Small intestine (tissue), 7 donors: Measurements from ENCODE around the gene MAN1C1. TPM values are rescaled to one million over a fixed set of nuclear protein-coding genes. Genes with fewer than 3 reads are reported as not detected.

Experiments
- DNase-seq, 2 donors: peaks; one replicate each; pipeline versions ENCODE4 v3.0.0 to v3.0.0-alpha.2; 2013
- FAIRE-seq: peaks from 2 replicates; lab custom pipeline; 2012; peaks lifted over from hg19 to GRCh38; lab: Jason Lieb, UNC
- H3K27ac ChIP-seq, 3 donors: one replicate each; pipeline ENCODE4 v1.5.1; 2013; ENCODE audit warnings: low read length in 2 of 3, mild to moderate bottlenecking in 2 of 3, control low read depth in 1 of 3, inconsistent platforms in 1 of 3, low read depth in 1 of 3, moderate library complexity in 1 of 3
- H3K27me3 ChIP-seq, 3 donors: one replicate each; pipeline ENCODE4 v1.6.1; 2013; ENCODE audit warnings: low read length in 3 of 3, inconsistent platforms in 1 of 3; ENCODE audit not compliant: control insufficient read depth in 3 of 3, insufficient read depth in 3 of 3
- H3K36me3 ChIP-seq, 3 donors: one replicate each; pipeline ENCODE4 v1.6.1; 2013; ENCODE audit warnings: low read length in 3 of 3, inconsistent platforms in 1 of 3, low read depth in 1 of 3, mild to moderate bottlenecking in 1 of 3, moderate library complexity in 1 of 3; ENCODE audit not compliant: control insufficient read depth in 3 of 3, insufficient read depth in 2 of 3
- H3K4me1 ChIP-seq, 3 donors: one replicate each; pipeline ENCODE4 v1.6.1; 2013; ENCODE audit warnings: low read length in 2 of 3, inconsistent platforms in 1 of 3, low read depth in 1 of 3, mild to moderate bottlenecking in 1 of 3, moderate library complexity in 1 of 3; ENCODE audit not compliant: control insufficient read depth in 3 of 3, insufficient read depth in 2 of 3
- H3K4me3 ChIP-seq, 3 donors: one replicate each; pipeline ENCODE4 v1.5.1; 2013; ENCODE audit warnings: low read length in 3 of 3, control low read depth in 1 of 3, inconsistent platforms in 1 of 3, low read depth in 1 of 3, mild to moderate bottlenecking in 1 of 3, moderate library complexity in 1 of 3
- H3K9me3 ChIP-seq, 2 donors: one replicate each; pipeline ENCODE4 v1.6.1; 2013; ENCODE audit warnings: low read depth in 1 of 2, low read length in 1 of 2; ENCODE audit not compliant: control insufficient read depth in 2 of 2, insufficient read depth in 1 of 2
- WGBS, 3 donors: extraction: QIAGEN DNeasy Blood & Tissue Kit; methylation state at CpG; one replicate each; pipeline ENCODE4 v1.1.7; 2013; 5-methylcytosine and 5-hydroxymethylcytosine counted together
- polyA plus RNA-seq, 4 donors: library from polyadenylated mRNA; stranded (reverse) in 3 of 4; unstranded in 1 of 4; fragments of 200-250 nt in 3 of 4; fragments of 120-200 nt in 1 of 4; gene quantifications; one replicate each; pipeline versions ENCODE4 v1.2.1 to v1.2.3, GENCODE V29; 2013
- donor health status: healthy with polysubstance abuse.
- donor health status: control.
- donor health status: control.
- donor health status: Bipolar disorder and iron deficiency.
- donor health status: healthy.

The MAN1C1 gene
- polyA plus RNA-seq, 4 donors: 0.67 to 12.1 (median 3.4) TPM

DNA sequence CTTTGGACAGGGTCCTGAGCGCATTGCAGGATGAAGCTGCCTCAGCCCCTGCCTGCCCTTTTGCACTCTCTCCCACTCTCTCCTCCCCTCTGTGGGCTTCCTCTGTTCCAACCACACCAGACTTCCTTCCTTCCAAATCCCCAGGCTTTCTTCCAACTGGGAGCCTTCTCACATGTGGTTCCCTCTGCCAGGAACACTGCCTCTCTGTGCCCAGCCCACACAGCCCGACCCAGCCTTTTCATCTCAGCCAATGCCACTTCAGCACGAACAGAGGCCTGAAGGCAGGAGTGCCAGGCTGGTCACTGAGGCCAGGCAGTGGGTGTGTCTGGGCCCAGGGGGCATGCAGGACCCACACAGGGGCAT, 189.3 kb downstream of the MAN1C1 start:
- Histone ChIP-seq H3K4me3 (no peak overlapping the region), H3K9me3 (no peaks in the 10 kb centered on the region), H3K27me3 (no peaks in the 10 kb centered on the region), H3K27ac (peak overlapping the region in 1 of 3 donors; percentile 5), H3K4me1 (peaks cover 1 to 13% (median 3%) of the 10 kb centered on the region in 3 donors), H3K36me3 (peaks cover 0 to 75% (median 2%) of the 10 kb centered on the region in 3 donors)
- DNase-seq (no peak), FAIRE-seq (no peak)
- 58 to 66% (median 64%) methylated on average over 3 of the region's 3 CpGs for WGBS, 3 donors

DNA sequence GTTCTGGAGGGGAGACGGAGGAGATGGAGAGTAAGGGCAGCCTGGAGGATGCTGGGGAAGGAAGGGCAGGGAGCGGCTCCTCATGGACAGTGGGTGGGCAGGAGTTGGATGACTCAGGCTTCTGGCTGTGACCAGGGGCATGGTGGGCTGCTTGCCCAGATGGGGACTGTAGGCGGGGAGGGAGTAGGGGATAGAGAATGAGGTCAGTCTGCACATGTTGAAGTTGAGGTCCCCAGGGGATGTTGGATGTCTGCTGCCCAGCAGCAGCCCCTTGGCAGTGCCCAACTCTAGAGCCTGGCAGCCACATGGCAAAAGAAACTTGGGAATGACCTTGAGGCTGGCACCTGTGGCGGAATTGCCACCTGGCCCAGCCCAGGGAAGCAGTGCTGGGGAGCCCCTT, 189.8 kb downstream of the MAN1C1 start:
- DNase-seq: no peak
- FAIRE-seq: no peak
- peaks cover 0 to 81% (median 2%) of the 10 kb centered on the region in 3 donors for H3K36me3 ChIP-seq
- no peaks in the 10 kb centered on the region for H3K27me3 ChIP-seq
- H3K9me3 ChIP-seq: no peaks in the 10 kb centered on the region
- peaks cover 0 to 10% (median 0%) of the 10 kb centered on the region in 3 donors for H3K4me1 ChIP-seq
- no peak overlapping the region for H3K27ac ChIP-seq
- H3K4me3 ChIP-seq: no peak overlapping the region
- 76 to 89% (median 89%) methylated on average over 3 to 4 of the region's 4 CpGs for WGBS, 3 donors

DNA sequence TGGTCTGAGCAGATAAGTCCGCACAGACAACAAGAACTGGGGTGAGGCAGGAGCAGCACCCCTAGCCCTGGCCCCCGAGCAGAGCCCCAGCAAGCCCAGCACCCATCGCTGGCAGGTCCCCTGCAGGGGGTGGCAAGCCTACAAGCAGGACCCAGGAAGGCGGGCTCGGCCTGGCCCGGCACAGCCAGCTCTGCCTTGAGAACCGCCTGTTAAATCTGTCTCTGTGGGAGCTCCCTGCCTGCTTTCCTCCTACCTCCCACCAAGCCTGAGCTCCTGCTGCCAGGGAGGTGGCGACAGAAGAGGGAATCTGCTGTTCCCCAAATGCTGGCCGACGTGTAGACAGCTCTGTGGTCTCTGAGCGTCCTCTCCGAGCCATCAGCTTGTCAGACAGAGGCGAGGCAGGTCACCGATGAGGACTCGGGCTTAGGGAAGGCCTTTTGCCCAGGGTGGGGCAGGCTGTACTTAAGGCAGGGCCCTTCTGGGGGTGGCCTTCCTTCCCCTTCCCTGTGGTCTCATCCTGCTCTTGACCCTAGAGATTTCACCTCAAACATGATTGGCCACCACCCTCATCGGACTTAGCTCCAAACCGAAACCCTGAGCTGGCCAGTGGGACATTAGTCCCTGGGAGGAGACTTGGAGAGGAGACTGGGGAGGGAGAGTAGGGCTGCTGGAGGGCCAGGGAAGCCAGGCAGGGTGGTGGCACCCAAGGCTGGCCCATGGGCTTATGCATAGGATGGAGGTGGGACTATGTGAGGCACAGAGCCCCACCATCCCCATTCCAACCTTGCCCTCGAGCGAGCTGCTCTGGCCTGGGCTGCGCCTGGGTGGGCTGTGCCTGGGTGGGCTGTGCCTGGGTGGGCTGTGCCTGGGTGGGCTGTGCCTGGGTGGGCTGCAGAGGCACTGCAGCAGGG, 191.1 kb downstream of the MAN1C1 start:
- Histone ChIP-seq H3K36me3 (peaks cover 0 to 80% (median 2%) of the 10 kb centered on the region in 3 donors), H3K4me3 (no peak overlapping the region), H3K9me3 (no peaks in the 10 kb centered on the region), H3K4me1 (peaks cover 0 to 8% (median 0%) of the 10 kb centered on the region in 3 donors), H3K27me3 (no peaks in the 10 kb centered on the region), H3K27ac (no peak overlapping the region)
- peak in 1 of 2 donors; percentile 55 for DNase-seq
- 68 to 76% (median 74%) methylated on average over 17 to 20 of the region's 20 CpGs for WGBS, 3 donors
- FAIRE-seq: no peak

DNA sequence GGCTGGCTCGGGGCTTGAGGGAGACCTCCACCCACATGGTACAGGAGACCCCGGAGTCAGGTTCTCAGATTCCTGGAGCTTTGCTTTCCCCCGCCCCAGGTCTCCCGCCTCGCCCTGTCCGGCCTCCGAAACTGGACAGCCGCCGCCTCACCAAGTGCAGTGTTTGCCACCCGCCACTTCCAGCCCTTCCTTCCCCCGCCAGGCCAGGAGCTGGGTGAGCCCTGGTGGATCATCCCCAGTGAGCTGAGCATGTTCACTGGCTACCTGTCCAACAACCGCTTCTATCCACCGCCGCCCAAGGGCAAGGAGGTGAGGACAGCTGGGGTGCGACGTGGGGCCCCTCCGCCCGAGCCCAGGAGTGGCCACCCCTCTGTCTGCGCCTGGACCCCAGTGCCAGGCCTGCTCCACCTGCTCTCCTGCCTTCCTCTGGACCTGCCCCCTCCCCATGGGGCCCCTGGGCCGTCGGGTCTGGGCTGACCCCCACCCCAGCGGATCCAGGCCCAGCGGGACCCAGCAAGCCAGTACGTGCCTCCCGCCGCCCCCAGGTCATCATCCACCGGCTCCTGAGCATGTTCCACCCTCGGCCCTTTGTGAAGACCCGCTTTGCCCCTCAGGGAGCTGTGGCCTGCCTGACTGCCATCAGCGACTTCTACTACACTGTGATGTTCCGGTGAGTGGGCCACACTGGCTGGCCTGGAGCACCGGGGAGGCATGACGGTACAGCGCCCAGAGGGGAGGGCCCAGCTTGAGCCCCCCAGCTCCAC, 192.1 kb downstream of the MAN1C1 start:
- WGBS, 3 donors: 91 to 96% (median 92%) methylated on average over 28 to 34 of the region's 34 CpGs
- no peak for DNase-seq
- Histone ChIP-seq H3K4me1 (peaks cover 0 to 7% (median 0%) of the 10 kb centered on the region in 3 donors), H3K27ac (no peak overlapping the region), H3K9me3 (no peaks in the 10 kb centered on the region), H3K4me3 (no peak overlapping the region), H3K27me3 (no peaks in the 10 kb centered on the region), H3K36me3 (peaks cover 0 to 88% (median 2%) of the 10 kb centered on the region in 3 donors)
- no peak for FAIRE-seq

DNA sequence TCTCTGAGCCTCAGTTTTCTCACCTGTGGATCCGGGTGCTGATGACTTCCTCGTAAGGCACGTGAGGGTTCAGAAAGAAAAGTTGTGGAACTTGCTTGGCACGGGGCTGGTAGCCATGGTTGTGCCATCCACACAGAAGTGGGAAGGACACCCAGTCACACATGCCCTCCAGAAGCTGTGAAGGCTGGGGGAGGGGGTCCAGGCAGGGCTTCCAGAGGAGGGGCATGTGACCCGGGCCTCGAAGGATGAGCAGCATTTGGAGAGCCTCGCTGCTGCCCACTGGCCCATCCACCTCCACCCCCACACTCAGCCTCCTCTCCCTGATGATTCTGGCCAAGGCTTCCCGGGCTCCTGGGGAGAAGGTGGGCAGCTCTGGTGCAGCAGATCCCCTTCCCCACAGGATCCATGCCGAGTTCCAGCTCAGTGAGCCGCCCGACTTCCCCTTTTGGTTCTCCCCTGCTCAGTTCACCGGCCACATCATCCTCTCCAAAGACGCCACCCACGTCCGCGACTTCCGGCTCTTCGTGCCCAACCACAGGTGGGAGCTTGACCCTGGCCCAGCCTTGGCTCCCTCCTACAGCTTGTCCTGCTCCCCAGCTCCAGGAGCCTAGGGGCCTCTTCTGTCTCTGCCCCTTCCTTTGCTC, 192.8 kb downstream of the MAN1C1 start:
- Histone ChIP-seq H3K4me1 (peaks cover 0 to 7% (median 0%) of the 10 kb centered on the region in 3 donors), H3K36me3 (peaks cover 0 to 95% (median 2%) of the 10 kb centered on the region in 3 donors), H3K27me3 (no peaks in the 10 kb centered on the region), H3K27ac (no peak overlapping the region), H3K9me3 (no peaks in the 10 kb centered on the region), H3K4me3 (no peak overlapping the region)
- 74 to 83% (median 78%) methylated on average over 18 of the region's 18 CpGs for WGBS, 3 donors
- DNase-seq (no peak), FAIRE-seq (no peak)

DNA sequence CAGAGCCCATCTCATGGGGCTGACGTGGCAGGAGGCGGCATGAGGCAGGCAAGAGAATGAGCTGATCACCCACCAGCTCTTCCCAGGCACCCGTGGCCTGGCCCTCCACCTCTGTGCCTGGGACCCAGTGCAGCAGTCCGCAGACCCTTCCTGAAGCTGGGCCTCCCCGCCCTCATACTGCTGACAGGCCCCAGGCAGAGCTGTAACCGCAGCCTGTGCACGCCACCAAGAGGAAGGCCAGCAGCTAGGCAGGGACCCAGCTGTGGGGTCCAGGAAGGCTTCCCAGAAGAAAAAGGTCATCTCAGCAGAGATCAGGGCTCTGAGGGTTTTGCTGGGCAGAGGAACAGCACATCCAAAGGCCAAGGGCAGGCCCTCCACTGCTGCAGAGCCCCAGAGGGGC, 193.3 kb downstream of the MAN1C1 start:
- no peaks in the 10 kb centered on the region for H3K27me3 ChIP-seq
- peaks cover 0 to 7% (median 0%) of the 10 kb centered on the region in 3 donors for H3K4me1 ChIP-seq
- peaks cover 0 to 97% (median 2%) of the 10 kb centered on the region in 3 donors for H3K36me3 ChIP-seq
- DNase-seq: no peak
- WGBS, 3 donors: 86 to 94% (median 94%) methylated on average over 7 of the region's 7 CpGs
- FAIRE-seq: no peak
- H3K9me3 ChIP-seq: no peaks in the 10 kb centered on the region
- no peak overlapping the region for H3K27ac ChIP-seq
- no peak overlapping the region for H3K4me3 ChIP-seq

DNA sequence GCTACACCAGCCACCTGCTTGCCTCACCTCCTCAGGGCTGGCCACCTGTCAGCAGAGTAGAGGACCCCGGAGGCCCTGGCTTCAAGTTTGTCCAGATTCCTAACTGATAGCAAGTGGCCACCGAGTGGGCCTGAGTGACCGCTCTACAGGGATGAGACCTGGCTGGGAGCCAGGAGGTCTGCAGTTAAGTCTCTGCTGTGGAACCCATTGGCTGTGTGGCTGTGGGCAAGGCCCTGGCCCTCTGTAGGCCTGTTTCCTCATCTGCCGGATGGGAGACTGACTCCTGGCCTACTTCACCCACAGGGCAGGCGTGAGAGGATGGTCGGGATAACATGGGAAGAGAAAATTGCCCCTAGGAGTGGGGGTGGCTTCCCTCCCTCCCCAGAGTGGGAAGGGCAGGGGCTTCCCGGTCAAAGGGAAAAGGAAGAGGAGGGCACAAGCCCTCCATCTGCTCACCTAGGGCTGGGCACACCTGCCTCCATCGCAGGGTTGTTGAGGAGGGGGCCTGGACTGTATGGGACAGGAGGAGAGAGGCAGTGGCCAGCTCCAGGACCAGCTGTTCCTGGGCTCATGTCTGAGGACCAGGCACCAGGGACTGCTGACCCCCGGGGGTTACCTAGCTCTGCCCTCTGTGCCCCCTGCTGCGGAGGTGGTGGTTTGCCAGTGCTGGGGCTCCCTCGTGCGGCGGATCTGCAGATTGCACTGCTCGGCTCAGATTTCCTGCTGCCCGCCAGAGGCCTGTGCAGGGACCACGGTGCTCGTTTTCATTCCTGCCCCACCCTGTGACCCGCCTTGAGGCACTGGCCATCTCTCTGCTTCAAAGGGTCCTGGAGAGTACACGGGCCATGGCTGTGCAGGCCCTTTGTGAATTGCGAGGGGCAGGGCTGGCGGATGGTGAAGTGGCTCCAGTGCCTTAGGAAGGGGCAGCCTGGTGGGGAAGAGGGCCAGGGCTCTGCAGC, 194.0 kb downstream of the MAN1C1 start:
- no peaks in the 10 kb centered on the region for H3K27me3 ChIP-seq

More for the DNA sequence above, 194.0 kb downstream of the MAN1C1 start:
- 36 to 38% (median 38%) methylated on average over 21 of the region's 21 CpGs for WGBS, 3 donors
- peaks cover 0 to 7% (median 0%) of the 10 kb centered on the region in 3 donors for H3K4me1 ChIP-seq
- no peaks in the 10 kb centered on the region for H3K9me3 ChIP-seq
- no peak for FAIRE-seq
- H3K4me3 ChIP-seq: no peak overlapping the region
- H3K27ac ChIP-seq: no peak overlapping the region
- DNase-seq: peak; percentile 41 to 73
- peaks cover 0 to 97% (median 2%) of the 10 kb centered on the region in 3 donors for H3K36me3 ChIP-seq
